Measurements from ENCODE around the gene COQ4.

COQ4 gene

GRCh38 chr9:128370752-128371629, 48.4 kb downstream of the COQ4 start, which contains the start of gene URM1:
Gene URM1, plus strand, starts transcription at chr9:128371374. Its CDS starts 7 bp downstream, at chr9:128371381.
- Histone ChIP-seq H3K9ac (peak within 1 kb of the TSS; percentile 80 to 95 (median 89)), H3K9me3 (replicated peaks in 1 of 11) (no peaks in the 10 kb centered on the region), H3K27me3 (no peaks in the 10 kb centered on the region), H3K27ac (peak within 1 kb of the TSS; percentile 73 to 93 (median 86)), H3K4me3 (peak within 1 kb of the TSS; percentile 75 to 99 (median 95)), H3K4me2 (peak within 1 kb of the TSS; percentile 88 to 98 (median 93)), H3K36me3 (peaks cover 0 to 36% (median 29%) of the 10 kb centered on the region in 11 experiments; a peak in 20 of 22 replicates), H3K4me1 (peaks cover 19 to 38% (median 28%) of the 10 kb centered on the region in 10 experiments), H4K20me1 (peaks cover 0 to 37% (median 28%) of the 10 kb centered on the region in 11 experiments; a peak in 18 of 22 replicates)
- TF ChIP-seq Cebpa-rat (IDR thresholded peaks at IDR 0.05): no peak

DNA sequence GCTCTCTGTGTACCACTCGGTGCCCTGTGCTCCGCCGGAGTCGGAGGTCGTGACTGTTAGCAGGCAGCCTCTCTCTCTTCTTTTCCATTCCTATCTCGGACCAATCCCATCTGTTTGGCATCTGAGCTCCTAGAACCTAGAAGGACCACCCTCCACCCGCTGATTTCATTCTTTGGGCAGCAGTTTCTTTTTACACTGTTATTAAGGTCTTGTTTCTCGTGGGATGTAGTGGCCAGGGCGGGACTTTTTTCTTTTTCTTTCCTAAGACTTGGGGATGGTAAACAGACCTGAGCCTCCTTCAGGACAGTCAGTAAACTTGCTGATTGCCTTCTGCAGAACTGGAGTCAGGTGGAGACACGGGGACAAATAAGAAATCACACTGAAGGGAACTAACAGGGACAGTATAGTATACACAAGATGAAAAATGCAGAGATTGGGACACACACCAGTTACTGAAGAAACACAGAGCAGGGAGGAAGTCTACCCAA, 49.0 kb downstream of the COQ4 start:
- no peak for TF ChIP-seq Cebpa-rat (IDR thresholded peaks at IDR 0.05)
- peaks cover 0 to 44% (median 35%) of the 10 kb centered on the region in 11 experiments; a peak in 18 of 22 replicates for H4K20me1 ChIP-seq

GRCh38 chr9:128372188-128372641, 49.6 kb downstream of the COQ4 start:
- Histone ChIP-seq H3K27ac (peak overlapping the region in 10 of 11 experiments; percentile 73 to 93 (median 86); a peak in 20 of 22 replicates), H3K4me2 (peak overlapping the region; percentile 88 to 98 (median 93)), H3K9me3 (replicated peaks in 1 of 11) (no peaks in the 10 kb centered on the region), H3K36me3 (peaks cover 0 to 48% (median 41%) of the 10 kb centered on the region in 11 experiments; a peak in 20 of 22 replicates), H3K4me3 (peak overlapping the region; percentile 75 to 99 (median 95)), H3K4me1 (peaks cover 19 to 41% (median 29%) of the 10 kb centered on the region in 10 experiments), H4K20me1 (peaks cover 0 to 49% (median 40%) of the 10 kb centered on the region in 11 experiments; a peak in 19 of 22 replicates), H3K27me3 (no peaks in the 10 kb centered on the region), H3K9ac (peak overlapping the region; percentile 80 to 95 (median 89))
- TF ChIP-seq Cebpa-rat (IDR thresholded peaks at IDR 0.05): no peak

More for the DNA sequence above, 49.0 kb downstream of the COQ4 start:
- Histone ChIP-seq H3K27ac (peak overlapping the region; percentile 66 to 93 (median 86)), H3K4me2 (peak overlapping the region; percentile 88 to 98 (median 93)), H3K4me3 (peak overlapping the region; percentile 75 to 99 (median 95)), H3K27me3 (no peaks in the 10 kb centered on the region), H3K9ac (peak overlapping the region; percentile 80 to 95 (median 89)), H3K4me1 (peaks cover 19 to 41% (median 29%) of the 10 kb centered on the region in 10 experiments), H3K36me3 (peaks cover 0 to 43% (median 35%) of the 10 kb centered on the region in 11 experiments; a peak in 20 of 22 replicates), H3K9me3 (replicated peaks in 1 of 11) (no peaks in the 10 kb centered on the region)

DNA sequence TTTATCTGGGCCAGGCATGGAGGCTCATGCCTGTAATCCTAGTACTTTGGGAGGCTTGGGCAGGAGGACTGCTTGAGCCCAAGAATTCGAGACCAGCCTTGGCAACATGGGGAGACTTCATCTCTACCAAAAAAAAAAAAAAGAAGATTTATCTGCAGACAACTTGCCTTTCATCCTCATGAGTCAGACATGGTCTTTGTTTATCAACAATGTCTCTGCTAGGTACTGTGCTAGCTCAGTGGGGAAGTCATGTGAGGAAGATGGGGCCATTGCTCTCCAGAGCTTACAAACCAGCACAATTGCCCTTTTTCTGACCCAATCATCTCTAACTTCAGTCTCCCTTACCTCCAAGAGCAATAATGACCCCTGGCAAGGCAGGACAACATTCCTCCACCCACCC, 50.1 kb downstream of the COQ4 start:
- Histone ChIP-seq H3K27me3 (no peaks in the 10 kb centered on the region), H3K4me1 (peaks cover 19 to 41% (median 29%) of the 10 kb centered on the region in 10 experiments), H3K4me2 (peak overlapping the region; percentile 88 to 98 (median 93)), H4K20me1 (peaks cover 0 to 55% (median 46%) of the 10 kb centered on the region in 11 experiments; a peak in 19 of 22 replicates), H3K9ac (peak overlapping the region; percentile 80 to 95 (median 89); a peak in 21 of 22 replicates), H3K36me3 (peaks cover 5 to 54% (median 46%) of the 10 kb centered on the region in 11 experiments), H3K4me3 (peak overlapping the region; percentile 75 to 99 (median 95); a peak in 18 of 20 replicates), H3K9me3 (replicated peaks in 1 of 11) (no peaks in the 10 kb centered on the region), H3K27ac (peak overlapping the region in 8 of 11 experiments; percentile 81 to 93 (median 88); a peak in 9 of 22 replicates)
- no peak for TF ChIP-seq Cebpa-rat (IDR thresholded peaks at IDR 0.05)

- Histone ChIP-seq H3K9ac (peak overlapping the region in 2 of 11 experiments; percentile 18 to 49; a peak in 2 of 22 replicates), H3K9me3 (replicated peaks in 1 of 11) (no peaks in the 10 kb centered on the region), H3K36me3 (peaks cover 20 to 68% (median 61%) of the 10 kb centered on the region in 11 experiments), H3K27ac (0 out of 22 replicates have a peak overlapping the region, but pooled peaks of 1 of the 11 experiments have one; percentile 9), H3K4me3 (no peak overlapping the region), H3K4me2 (no peak overlapping the region), H4K20me1 (peaks cover 0 to 69% (median 51%) of the 10 kb centered on the region in 11 experiments; a peak in 19 of 22 replicates), H3K27me3 (no peaks in the 10 kb centered on the region), H3K4me1 (peaks cover 19 to 40% (median 29%) of the 10 kb centered on the region in 10 experiments)
- TF ChIP-seq Cebpa-rat (IDR thresholded peaks at IDR 0.05): no peak
These were observed 51.6 kb downstream of the COQ4 start for GRCh38 chr9:128374221-128374675.

DNA sequence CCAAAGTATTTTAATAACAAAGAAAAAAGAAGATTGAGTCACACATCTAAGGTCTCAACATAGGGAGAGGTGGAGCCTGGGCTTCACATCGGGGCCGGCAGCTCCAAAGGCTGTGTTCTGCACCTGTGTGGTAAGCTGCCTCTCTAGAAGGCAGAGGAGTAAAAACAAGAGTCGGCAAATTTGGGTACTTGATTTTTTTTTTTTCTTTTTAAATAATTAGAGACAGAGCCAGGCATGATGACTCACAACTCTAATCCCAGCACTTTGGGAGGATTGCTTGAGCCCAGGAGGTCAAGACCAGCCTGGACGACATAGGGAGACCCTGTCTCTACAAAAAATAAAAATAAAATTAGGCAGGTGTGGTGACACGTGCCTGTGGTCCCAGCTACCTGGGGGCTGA, 53.2 kb downstream of the COQ4 start:
- Histone ChIP-seq H3K4me1 (peaks cover 10 to 29% (median 18%) of the 10 kb centered on the region in 10 experiments), H3K36me3 (peaks cover 33 to 85% (median 77%) of the 10 kb centered on the region in 11 experiments), H3K4me3 (no peak overlapping the region), H3K9ac (peak overlapping the region in 6 of 11 experiments; percentile 13 to 52 (median 46); a peak in 5 of 22 replicates), H4K20me1 (peaks cover 0 to 84% (median 62%) of the 10 kb centered on the region in 11 experiments; a peak in 19 of 22 replicates), H3K9me3 (replicated peaks in 1 of 11) (no peaks in the 10 kb centered on the region), H3K4me2 (no peak overlapping the region; a peak in 1 of 22 replicates), H3K27me3 (no peaks in the 10 kb centered on the region), H3K27ac (peak overlapping the region in 3 of 11 experiments; percentile 50 to 62 (median 54); a peak in 7 of 22 replicates)
- TF ChIP-seq Cebpa-rat (IDR thresholded peaks at IDR 0.05): no peak

DNA sequence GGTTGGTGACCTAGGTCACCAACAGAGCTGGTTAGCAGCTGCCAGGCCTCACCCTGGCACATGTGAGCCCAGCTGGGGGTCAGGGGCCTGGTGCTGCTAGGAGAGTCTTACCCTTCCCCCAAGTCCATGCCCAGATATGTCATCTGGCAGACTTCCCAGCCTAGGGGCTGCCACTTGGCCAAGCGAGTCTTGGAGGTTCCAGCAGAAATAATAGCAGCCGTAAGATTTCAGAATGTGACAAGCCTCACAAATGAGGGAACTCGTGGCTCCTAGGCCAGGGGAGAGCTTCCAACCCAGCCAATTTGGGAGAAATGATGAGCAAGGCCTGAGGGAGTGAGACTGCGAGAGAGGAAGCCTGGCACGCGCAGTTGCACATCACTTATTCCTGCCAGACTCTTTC, 59.6 kb downstream of the COQ4 start:
- H3K36me3 ChIP-seq: peaks cover 94 to 100% (median 99%) of the 10 kb centered on the region in 11 experiments
- TF ChIP-seq Cebpa-rat (IDR thresholded peaks at IDR 0.05): no peak
- no peaks in the 10 kb centered on the region for H3K27me3 ChIP-seq
- no peaks in the 10 kb centered on the region for H3K9me3 ChIP-seq (replicated peaks in 1 of 11)
- H3K9ac ChIP-seq: peak overlapping the region in 5 of 11 experiments; percentile 0 to 24 (median 18); a peak in 4 of 22 replicates
- no peak overlapping the region for H3K4me2 ChIP-seq
- no peak overlapping the region for H3K4me3 ChIP-seq
- no peak overlapping the region; a peak in 1 of 22 replicates for H3K27ac ChIP-seq
- peaks cover 10 to 99% (median 81%) of the 10 kb centered on the region in 11 experiments; a peak in 20 of 22 replicates for H4K20me1 ChIP-seq
- H3K4me1 ChIP-seq: no peaks in the 10 kb centered on the region

DNA sequence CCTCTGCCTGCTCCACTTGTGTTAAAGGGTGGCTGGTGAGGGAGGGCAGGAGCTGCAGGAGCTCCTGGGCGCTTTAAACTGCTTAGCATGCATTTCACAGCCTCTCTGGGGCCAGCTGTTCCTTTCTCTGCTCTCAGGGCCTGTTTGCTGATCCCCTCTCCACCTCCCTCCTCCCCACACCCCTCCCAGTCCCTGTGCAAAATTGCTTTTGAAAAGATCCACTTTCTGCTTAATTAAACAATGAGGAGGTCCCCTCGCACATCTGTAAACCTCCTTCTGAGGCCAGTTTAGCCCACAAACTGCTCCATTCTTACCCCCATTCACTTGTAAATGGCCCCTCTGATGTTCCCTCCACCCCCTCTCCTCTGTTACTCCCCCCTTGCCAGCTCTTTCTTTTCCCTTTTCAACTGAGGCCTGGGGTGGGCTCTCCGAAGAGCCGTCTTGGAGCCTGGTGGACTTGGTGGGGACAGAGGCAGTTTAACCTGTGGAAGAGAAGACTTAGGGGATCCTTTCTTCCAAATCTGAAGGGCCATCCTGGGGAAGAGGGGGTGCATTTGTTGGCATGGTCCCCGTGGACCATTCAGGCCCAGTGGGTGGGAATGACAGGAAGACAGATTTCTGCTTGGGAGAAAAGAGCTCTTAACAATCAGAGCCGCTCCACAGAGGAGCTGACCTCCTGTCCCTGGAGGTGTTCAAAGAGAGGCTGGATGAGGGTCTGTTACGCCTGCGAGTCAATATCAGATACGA, 60.5 kb downstream of the COQ4 start:
- Histone ChIP-seq H3K9ac (peak overlapping the region in 1 of 11 experiments; percentile 26; a peak in 2 of 22 replicates), H3K9me3 (replicated peaks in 1 of 11) (no peaks in the 10 kb centered on the region), H3K27me3 (no peaks in the 10 kb centered on the region), H4K20me1 (peaks cover 10 to 99% (median 76%) of the 10 kb centered on the region in 11 experiments; a peak in 20 of 22 replicates), H3K4me3 (no peak overlapping the region), H3K36me3 (peaks cover 94 to 100% (median 99%) of the 10 kb centered on the region in 11 experiments), H3K4me2 (no peak overlapping the region), H3K4me1 (no peaks in the 10 kb centered on the region), H3K27ac (no peak overlapping the region)
- TF ChIP-seq Cebpa-rat (IDR thresholded peaks at IDR 0.05): no peak
